Spinal cord (tissue), 10 donors: Measurements from ENCODE around the gene CDC5L. TPM values are rescaled to one million over a fixed set of nuclear protein-coding genes. Genes with fewer than 3 reads are reported as not detected.
A peak's percentile ranks its signal among the peaks of the same experiment; 100 is the strongest.

Experiments
- DNase-seq, 6 donors: peaks; one replicate each; pipeline versions ENCODE4 v3.0.0 to v3.0.0-alpha.2; 2013 to 2015; ENCODE audit warnings: low spot score in 6 of 6, low read depth in 4 of 6
- H3K27ac ChIP-seq: one replicate; pipeline ENCODE4 v1.5.1; 2013; ENCODE audit warnings: low read depth, low read length, control low read depth
- H3K27me3 ChIP-seq: one replicate; pipeline ENCODE4 v1.6.1; 2013; ENCODE audit warnings: low read length; ENCODE audit not compliant: control insufficient read depth, insufficient read depth
- H3K36me3 ChIP-seq: one replicate; pipeline ENCODE4 v1.6.1; 2013; ENCODE audit warnings: low read length; ENCODE audit not compliant: control insufficient read depth, insufficient read depth
- H3K4me1 ChIP-seq: one replicate; pipeline ENCODE4 v1.6.1; 2013; ENCODE audit warnings: low read length; ENCODE audit not compliant: control insufficient read depth, insufficient read depth
- H3K4me3 ChIP-seq: one replicate; pipeline ENCODE4 v1.5.1; 2013; ENCODE audit warnings: low read depth, low read length, control low read depth
- H3K9me3 ChIP-seq: one replicate; pipeline ENCODE4 v1.6.1; 2013; ENCODE audit warnings: low read length; ENCODE audit not compliant: control insufficient read depth, insufficient read depth
- WGBS: methylation state at CpG from one replicate; pipeline ENCODE4 v1.1.5; 2013; ENCODE audit warnings: missing lambda C conversion rate; ENCODE audit not compliant: insufficient coverage; 5-methylcytosine and 5-hydroxymethylcytosine counted together
- polyA plus RNA-seq, 2 donors: library from polyadenylated mRNA; unstranded; fragments of 120-200 nt; gene quantifications; one replicate each; pipeline ENCODE4 v1.2.1, GENCODE V29; 2013; ENCODE audit not compliant: insufficient read length in 2 of 2
- total RNA-seq, 2 donors: library from RNA; depleted of rRNA in 1 of 2; stranded (reverse); fragments of 120-200 nt in 1 of 2; fragments of >200 nt in 1 of 2; gene quantifications; one replicate each; pipeline versions ENCODE4 v1.2.3 to v1.2.4, GENCODE V29; 2013 to 2014
- donor health status: healthy.

Gene CDC5L
- total and polyA plus RNA-seq, 4 donors = 22.2 to 31.8 (median 28.7) TPM

DNA sequence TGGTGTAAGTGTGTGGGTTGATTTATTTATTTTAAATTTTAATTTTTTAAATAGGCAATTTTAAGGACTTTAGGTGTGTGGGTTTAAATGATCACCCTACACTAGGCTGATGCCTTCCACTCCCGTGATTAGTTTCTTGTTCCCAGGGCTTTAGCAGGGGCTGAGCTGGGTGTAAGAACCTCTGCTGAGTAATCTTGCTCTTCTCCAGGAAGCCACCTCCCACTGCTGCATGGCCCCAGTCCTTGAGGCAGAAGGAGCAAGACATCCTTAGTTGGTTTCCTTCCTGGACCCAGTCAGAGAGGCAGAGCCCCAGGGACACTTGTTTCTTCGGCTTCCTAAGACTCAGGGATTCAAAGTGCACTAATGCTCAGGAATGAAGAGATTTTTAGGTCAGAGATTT lies 19.8 kb upstream of the CDC5L start:
- WGBS = 40% methylated on average over 1 of the region's 2 CpGs
- no peaks in the 10 kb centered on the region for H3K4me1 ChIP-seq
- H3K9me3 ChIP-seq = no peaks in the 10 kb centered on the region
- no peak overlapping the region for H3K27ac ChIP-seq
- H3K27me3 ChIP-seq = no peaks in the 10 kb centered on the region
- DNase-seq = no peak
- no peaks in the 10 kb centered on the region for H3K36me3 ChIP-seq
- no peak overlapping the region for H3K4me3 ChIP-seq

GRCh38 chr6:44373051-44373450 lies 14.5 kb upstream of the CDC5L start:
- no peaks in the 10 kb centered on the region for H3K4me1 ChIP-seq
- 90% methylated on average over 2 of the region's 3 CpGs for WGBS
- H3K9me3 ChIP-seq = no peaks in the 10 kb centered on the region
- no peak for DNase-seq
- no peak overlapping the region for H3K4me3 ChIP-seq
- no peak overlapping the region for H3K27ac ChIP-seq
- no peaks in the 10 kb centered on the region for H3K36me3 ChIP-seq
- no peaks in the 10 kb centered on the region for H3K27me3 ChIP-seq

GRCh38 chr6:44373787-44374186 lies 13.7 kb upstream of the CDC5L start:
- Histone ChIP-seq H3K9me3 (no peaks in the 10 kb centered on the region), H3K4me3 (no peak overlapping the region), H3K36me3 (no peaks in the 10 kb centered on the region), H3K4me1 (no peaks in the 10 kb centered on the region), H3K27me3 (no peaks in the 10 kb centered on the region), H3K27ac (no peak overlapping the region)
- no peak for DNase-seq
- WGBS = no CpG with 5 or more reads among the region's 2 CpGs

DNA sequence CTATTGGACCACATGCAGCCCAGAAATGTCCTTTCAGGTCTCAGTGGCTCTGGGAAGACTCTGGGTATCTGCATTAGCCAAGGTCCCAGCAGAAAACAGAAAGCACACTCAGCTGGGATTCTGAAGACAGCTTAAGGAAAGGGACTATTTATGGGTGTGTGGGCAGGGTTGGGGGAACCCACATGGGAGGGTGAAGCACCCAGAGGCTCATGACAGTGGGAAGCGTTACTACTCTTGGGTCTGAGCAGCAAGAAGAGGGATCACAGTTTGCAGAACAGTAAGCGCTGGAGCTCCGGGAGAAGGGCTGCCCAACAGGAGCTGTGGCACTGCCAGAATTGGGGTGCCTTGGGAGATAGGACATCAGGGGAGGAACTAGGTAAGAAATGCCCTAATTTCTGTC lies 12.4 kb upstream of the CDC5L start:
- 97% methylated on average over 3 of the region's 3 CpGs for WGBS
- DNase-seq = no peak
- no peaks in the 10 kb centered on the region for H3K36me3 ChIP-seq
- H3K27me3 ChIP-seq = no peaks in the 10 kb centered on the region
- H3K4me1 ChIP-seq = no peaks in the 10 kb centered on the region
- no peak overlapping the region for H3K4me3 ChIP-seq
- no peaks in the 10 kb centered on the region for H3K9me3 ChIP-seq
- H3K27ac ChIP-seq = no peak overlapping the region

DNA sequence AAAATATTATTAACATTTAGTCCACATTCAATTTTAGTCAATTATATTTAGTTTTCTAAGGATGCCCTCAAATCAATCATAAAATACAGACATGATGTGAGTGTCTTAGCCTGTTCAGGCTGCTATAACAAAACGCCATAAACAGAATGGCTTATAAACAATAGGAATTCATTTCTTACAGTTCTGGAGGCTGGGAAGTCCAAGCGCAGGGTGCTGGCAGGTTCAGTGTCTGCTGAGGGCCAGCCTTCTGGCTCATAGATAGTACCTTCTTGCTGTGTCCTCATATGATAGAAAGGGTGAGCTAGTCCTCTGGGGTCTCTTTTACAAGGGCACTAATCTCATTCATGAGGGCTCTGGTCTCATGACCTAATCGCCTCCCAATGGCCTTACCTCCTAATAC lies 10.0 kb upstream of the CDC5L start:
- WGBS = no CpG with 5 or more reads among the region's 3 CpGs
- DNase-seq = no peak

DNA sequence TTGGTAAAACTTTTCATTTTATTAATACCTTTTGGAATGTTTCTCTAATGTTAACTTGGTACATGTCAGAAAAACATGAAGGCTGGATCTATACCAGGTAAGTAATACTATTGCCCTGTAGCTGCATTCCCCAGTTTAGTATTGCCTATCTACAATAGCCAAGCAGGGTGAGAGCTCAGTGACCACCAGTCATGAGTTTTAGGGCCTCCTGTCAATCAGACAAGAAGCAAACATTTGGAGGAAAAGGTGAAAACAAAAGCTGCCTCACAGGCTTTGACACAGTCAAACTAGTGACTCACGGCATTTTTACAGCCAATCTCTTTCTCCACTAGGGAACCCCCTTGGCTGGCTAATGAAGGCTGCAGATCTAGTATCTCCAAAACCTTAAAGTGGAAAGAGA lies 9.5 kb upstream of the CDC5L start:
- Histone ChIP-seq H3K27me3 (no peaks in the 10 kb centered on the region), H3K4me1 (no peaks in the 10 kb centered on the region), H3K4me3 (no peak overlapping the region), H3K27ac (no peak overlapping the region), H3K9me3 (no peaks in the 10 kb centered on the region), H3K36me3 (no peaks in the 10 kb centered on the region)
- WGBS = no CpG with 5 or more reads among the region's 1 CpG
- no peak for DNase-seq

More for the DNA sequence above, 10.0 kb upstream of the CDC5L start:
- no peaks in the 10 kb centered on the region for H3K36me3 ChIP-seq
- H3K4me3 ChIP-seq = no peak overlapping the region
- H3K27ac ChIP-seq = no peak overlapping the region
- no peaks in the 10 kb centered on the region for H3K9me3 ChIP-seq
- no peaks in the 10 kb centered on the region for H3K27me3 ChIP-seq
- H3K4me1 ChIP-seq = no peaks in the 10 kb centered on the region

DNA sequence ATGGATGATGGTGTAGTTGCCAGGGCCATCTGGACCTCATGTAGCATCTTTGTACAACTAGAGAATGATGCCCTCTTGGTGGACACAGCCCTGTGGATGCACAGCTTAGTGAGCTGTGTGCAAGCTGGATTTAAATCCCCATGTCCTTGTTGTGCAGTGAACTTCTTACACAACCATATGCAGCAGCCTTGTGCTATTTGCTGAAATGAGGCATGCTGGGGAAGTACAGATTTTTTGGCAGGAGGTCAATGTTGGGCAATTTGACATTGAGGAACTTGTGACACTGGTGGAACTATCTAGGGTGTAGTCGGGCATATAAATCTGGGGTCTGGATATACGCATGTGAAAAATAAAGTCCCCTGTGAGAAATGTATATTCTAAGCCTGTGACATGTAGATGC lies 5.8 kb upstream of the CDC5L start:
- no peaks in the 10 kb centered on the region for H3K9me3 ChIP-seq
- no peak overlapping the region for H3K4me3 ChIP-seq
- H3K27me3 ChIP-seq = no peaks in the 10 kb centered on the region
- H3K27ac ChIP-seq = no peak overlapping the region
- H3K4me1 ChIP-seq = no peaks in the 10 kb centered on the region
- WGBS = no CpG with 5 or more reads among the region's 2 CpGs
- DNase-seq = peak in 1 of 6 donors; percentile 14
- H3K36me3 ChIP-seq = no peaks in the 10 kb centered on the region

GRCh38 chr6:44386364-44386928 lies 1.1 kb upstream of the CDC5L start:
- H3K4me1 ChIP-seq = no peaks in the 10 kb centered on the region
- peak in 1 of 6 donors; percentile 10 for DNase-seq
- H3K4me3 ChIP-seq = peak overlapping the region; percentile 85
- H3K9me3 ChIP-seq = no peaks in the 10 kb centered on the region
- WGBS = no CpG with 5 or more reads among the region's 6 CpGs
- peaks cover 2% of the 10 kb centered on the region for H3K36me3 ChIP-seq
- peak overlapping the region; percentile 96 for H3K27ac ChIP-seq
- H3K27me3 ChIP-seq = no peaks in the 10 kb centered on the region

- Histone ChIP-seq H3K9me3 (no peaks in the 10 kb centered on the region), H3K4me1 (no peaks in the 10 kb centered on the region), H3K36me3 (peaks cover 6% of the 10 kb centered on the region), H3K27me3 (no peaks in the 10 kb centered on the region), H3K4me3 (peak overlapping the region; percentile 85), H3K27ac (peak overlapping the region; percentile 96)
- 6% methylated on average over 4 of the region's 8 CpGs for WGBS
- peak in 1 of 6 donors; percentile 19 for DNase-seq
Observed at GRCh38 chr6:44386929-44387345, 569 bp upstream of the CDC5L start.

- Histone ChIP-seq H3K4me3 (peak overlapping the region; percentile 85), H3K27ac (peak overlapping the region; percentile 96), H3K27me3 (no peaks in the 10 kb centered on the region), H3K4me1 (no peaks in the 10 kb centered on the region), H3K9me3 (no peaks in the 10 kb centered on the region), H3K36me3 (peaks cover 6% of the 10 kb centered on the region)
- 3% methylated on average over 5 of the region's 10 CpGs for WGBS
- DNase-seq = no peak
Observed at GRCh38 chr6:44388135-44388487, 605 bp downstream of the CDC5L start.
